Fibroblast of skin of back (primary cell): ENCODE measurements around the gene RNFT1. TPM values are rescaled to one million over a fixed set of nuclear protein-coding genes. Genes with fewer than 3 reads are reported as not detected.
"Not testable (repeated sequence)": the region's sequence is repeated elsewhere in the genome, so short reads cannot be mapped to it uniquely, and the experiment has no call there.

Experiments used
- DNase-seq: peaks from one replicate; pipeline ENCODE4 v3.0.0-alpha.2; 2013
- polyA plus RNA-seq, 2 experiments: library from polyadenylated mRNA; unstranded; fragments of 120-200 nt; gene quantifications; one replicate each; pipeline ENCODE4 v1.2.1, GENCODE V29; 2013; ENCODE audit not compliant: insufficient read length in 2 of 2

Gene RNFT1
- polyA plus RNA-seq (2013, experiment 1 of 2; ENCODE audit: insufficient read length), result 8.2 TPM
- polyA plus RNA-seq (2013, experiment 2 of 2; ENCODE audit: insufficient read length), result 6.5 TPM

DNA sequence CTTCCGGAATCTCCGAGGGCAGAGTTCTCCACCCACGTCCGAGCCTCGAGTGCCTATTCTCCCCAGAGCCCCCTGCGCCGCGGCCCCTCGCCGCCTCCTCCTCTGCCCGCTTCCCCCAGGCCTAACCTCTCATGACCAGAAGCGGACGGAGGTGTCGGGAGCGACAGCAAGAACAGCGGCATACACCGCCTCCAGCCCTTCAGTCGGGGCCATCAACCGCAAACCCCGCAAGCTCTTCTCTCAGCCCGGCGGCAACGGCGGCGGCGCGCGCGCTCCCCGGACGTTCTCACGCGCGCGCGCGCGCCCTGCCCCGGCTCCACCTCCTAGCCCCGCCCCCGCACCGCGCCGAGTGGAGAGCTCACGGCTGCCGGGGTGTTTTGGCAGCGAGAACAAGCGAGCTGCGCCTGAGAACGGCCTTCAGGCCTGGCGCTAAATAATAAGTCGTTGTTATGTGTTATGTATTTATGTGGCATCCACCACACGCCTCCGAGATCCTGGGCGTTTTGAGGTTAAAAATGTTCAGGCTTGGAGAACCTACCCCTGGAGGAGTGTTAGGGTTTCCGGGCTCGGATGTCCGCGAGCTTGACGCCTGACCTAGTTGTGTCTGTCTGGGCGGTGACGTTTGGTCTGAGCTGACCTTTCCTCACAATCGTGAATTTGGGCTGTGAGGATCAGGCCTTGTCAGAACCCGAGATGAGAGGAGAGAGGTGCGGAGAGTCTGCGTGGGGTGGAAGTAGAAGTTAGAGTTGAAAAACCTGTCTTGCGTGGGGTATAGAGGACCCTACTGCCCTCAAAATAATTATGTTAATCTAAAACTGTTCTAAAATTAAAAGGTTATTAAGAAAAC is at the start of gene RNFT1:
Gene RNFT1, minus strand, starts transcription at position 259 of the 847 bp plus-strand sequence. Its CDS starts 77 bp downstream, at position 182.
- peak; percentile 82 for DNase-seq

DNA sequence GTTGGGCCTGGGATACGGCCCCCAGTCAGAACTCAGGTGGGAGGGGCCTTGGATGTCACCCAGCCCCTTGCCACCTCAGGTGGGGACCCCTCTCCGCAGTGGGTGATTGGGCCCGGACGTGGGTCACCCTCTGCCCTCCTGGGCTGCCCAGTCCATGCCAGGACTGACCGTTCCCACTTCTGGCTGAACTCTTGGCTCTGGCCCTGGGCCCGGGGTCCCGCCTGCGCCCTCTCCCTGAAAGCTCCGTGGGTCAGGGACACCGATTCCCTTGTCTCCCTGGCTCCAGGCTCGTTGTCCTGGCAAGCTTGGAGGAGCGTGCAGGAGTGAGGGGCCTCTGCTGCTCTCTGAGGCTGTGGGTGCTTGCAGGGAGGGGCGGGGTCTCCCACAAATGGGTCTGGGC is 44.8 kb upstream of the RNFT1 start:
- DNase-seq, result not testable (repeated sequence)

GRCh38 chr17:60008377-60008776 is 43.8 kb upstream of the RNFT1 start:
- not testable (repeated sequence) for DNase-seq

- DNase-seq, result no peak
Measured at GRCh38 chr17:60006160-60006559, 41.6 kb upstream of the RNFT1 start.

- DNase-seq, result not testable (repeated sequence)
Measured at GRCh38 chr17:60004561-60004960, 40.0 kb upstream of the RNFT1 start.

DNA sequence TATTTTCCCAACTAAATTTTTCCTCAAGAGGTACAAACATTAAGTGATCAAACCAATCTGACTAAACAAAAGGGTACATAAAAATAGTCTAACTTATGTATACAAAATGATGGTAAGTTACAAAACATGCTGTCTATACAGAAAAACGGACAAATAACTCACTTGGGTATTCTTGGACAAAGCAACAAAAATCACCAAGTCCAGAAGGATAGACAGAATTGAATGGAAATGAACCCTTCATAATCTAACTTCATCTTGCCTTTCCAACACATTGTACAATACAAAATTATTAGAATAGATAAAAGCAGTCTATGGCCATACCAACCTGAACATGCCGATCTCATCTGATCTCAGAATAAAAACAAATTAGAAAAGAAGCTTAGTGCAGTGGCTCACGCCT is 37.9 kb upstream of the RNFT1 start:
- not testable (repeated sequence) for DNase-seq

- DNase-seq, result not testable (repeated sequence)
Measured at GRCh38 chr17:59996608-59997007, 32.1 kb upstream of the RNFT1 start.

- DNase-seq, result not testable (repeated sequence)
Measured at GRCh38 chr17:59975166-59975565, 10.6 kb upstream of the RNFT1 start.

DNA sequence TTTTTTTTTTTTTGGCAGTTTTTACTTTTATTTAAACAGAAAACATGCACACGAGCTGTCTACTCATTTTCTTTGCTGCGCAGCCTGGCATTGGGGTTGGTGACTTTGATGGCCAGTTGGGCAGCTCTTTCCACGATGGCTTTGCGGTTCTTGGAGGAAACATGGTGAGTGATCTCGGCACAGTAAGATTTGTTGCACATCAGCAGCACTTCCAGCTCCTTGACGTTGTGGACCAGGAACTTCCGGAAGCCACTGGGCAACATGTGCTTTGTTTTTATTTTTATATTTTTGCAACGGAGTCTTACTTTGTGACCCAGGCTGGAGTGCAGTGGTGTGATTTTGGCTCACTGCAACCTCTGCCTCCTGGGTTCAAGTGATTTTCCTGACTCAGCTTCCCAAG is 8.9 kb upstream of the RNFT1 start:
- DNase-seq, result not testable (repeated sequence)

DNA sequence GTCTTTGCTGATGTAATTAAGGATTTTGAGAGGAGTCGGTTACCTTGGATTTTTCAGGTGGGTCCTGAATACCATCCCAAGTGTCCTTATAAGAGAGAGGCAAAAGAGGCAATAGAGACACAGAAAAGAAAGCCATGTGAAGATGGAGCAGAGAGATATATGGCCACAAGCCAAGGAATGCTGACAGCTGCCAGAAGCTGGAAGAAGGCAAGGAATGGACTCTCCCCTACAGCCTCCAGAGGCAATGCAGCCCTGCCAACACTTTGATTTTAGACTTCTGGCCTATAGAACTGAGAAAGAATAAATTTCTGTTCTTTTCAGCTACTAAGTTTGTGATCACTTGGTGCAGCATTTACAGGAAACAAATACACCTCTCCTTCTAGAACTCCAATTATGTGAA is 8.2 kb upstream of the RNFT1 start:
- peak; percentile 23 for DNase-seq

GRCh38 chr17:59971771-59972170 is 7.2 kb upstream of the RNFT1 start:
- not testable (repeated sequence) for DNase-seq

- DNase-seq, result peak; percentile 61
Measured at GRCh38 chr17:59963738-59964481, 630 bp downstream of the RNFT1 start.

DNA sequence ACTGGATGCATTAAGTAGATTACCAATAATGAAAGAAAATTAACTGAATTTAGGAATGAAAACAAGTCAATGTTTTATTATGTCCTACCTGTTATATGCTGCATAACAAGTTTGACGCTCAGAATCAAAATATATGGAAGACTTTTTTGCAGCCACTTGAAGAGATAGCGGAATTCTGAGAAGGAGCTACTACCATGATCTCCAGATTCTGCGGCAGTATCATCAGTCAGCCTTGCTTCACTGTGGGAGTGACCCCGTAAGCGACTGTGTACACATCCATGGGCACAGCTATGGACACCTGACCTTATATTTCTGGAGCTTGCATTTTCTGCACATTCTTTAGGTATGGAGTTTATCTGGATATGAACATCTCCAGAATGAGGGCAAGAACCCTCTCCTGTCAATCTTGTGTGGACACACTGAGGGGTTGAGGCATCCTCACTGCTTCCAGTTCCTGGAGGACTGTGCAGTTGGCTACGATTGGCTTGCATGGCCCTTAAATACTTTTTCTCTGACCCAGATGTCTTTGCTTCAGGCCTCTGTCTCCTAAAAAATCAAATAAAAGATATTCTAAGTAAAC is 1.7 kb downstream of the RNFT1 start:
- DNase-seq, result no peak

DNA sequence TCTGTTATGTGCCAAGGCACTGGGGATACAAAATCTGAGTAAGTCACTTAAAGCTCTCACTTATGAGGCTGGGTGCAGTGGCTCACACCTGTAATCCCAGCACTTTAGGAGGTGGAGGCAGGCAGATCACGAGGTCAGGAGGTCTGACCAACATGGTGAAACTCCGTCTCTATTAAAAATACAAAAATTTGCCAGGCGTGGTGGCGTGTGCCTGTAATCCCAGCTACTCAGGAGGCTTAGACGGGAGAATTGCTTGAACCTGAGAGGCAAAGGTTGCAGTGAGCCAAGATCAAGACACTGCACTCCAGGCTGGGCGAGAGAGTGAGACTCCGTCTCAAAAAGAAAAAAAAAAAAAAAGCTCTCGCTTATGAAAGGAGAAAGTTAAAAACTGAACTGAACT is 5.0 kb downstream of the RNFT1 start:
- not testable (repeated sequence) for DNase-seq

DNA sequence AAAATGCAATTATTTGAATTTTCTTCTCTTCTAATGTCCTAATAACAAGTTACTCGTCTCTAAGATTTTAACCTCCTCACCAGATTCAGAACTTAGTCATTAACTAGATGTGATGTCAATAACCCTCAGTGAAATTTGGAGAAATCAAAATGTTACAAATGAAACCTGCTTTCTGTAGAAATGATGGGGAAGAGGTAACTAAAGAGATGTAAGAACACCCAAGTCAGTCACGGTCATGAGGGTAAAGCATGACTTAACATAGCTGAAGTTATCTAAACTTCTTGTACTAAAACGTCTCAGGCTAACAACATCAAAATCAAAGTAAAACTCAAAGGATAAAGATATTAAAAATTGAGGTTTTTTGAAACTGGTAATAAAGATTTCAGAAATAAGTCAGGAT is 9.7 kb downstream of the RNFT1 start:
- DNase-seq, result no peak

DNA sequence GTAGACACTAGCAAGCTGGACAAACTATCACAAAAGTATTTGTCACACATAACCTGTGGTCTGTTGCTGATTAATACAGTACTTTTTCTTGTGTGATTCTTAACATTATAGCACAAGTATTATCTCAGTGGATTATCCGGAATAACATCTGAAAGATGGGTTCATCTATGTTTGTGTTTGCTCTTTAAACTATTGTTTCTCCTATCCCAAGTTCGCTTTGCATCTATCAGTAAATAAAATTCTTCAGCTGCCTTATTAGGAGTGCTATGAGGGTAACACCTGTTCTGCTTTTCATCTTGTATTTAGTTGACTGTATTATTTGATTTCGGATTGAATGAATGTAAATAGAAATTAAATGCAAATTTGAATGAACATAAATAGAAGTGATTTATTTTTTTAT is 14.5 kb downstream of the RNFT1 start:
- no peak for DNase-seq

- not testable (repeated sequence) for DNase-seq
Measured at GRCh38 chr17:59947310-59947709, 17.2 kb downstream of the RNFT1 start.

GRCh38 chr17:59946433-59946832 is 18.1 kb downstream of the RNFT1 start:
- DNase-seq, result not testable (repeated sequence)

DNA sequence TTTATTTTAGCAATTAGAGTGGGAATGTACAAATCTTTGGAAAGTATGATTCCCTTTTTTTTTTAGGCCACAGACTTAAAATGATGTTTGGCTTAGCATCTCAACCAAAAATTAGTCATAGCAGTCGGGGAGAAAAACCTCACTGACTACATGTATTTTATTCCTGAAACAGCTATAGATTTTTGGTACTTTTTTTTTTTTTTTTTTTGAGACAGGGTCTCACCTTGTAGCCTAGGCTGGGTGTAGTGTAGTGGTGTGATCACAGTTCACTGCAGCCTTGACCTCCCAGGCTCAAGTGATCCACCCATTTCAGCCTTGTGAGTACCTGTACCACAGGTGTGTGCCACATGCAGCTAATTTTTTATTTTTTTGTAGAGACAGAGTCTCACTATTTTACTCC is 23.4 kb downstream of the RNFT1 start:
- no peak for DNase-seq

- not testable (repeated sequence) for DNase-seq
Measured at GRCh38 chr17:59940697-59941096, 23.8 kb downstream of the RNFT1 start.

DNA sequence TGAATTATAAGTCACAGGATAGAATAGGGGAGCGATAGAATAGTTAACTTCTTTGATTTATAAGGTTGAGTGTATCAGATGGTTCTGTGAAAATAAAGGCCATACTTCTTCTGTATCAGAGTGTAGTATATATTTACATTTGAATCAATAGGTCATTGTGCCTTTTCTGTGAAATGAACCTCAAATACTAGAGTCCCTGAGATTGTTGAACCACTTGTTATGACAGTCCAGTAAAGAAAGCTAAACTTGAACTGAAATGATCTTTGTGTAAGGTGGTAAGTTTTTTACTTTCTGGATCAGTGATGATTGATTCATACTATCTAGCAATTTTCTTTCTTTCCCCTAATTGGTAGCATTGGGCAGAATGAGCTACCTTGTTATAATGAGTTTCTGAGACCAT is 31.2 kb downstream of the RNFT1 start:
- not testable (repeated sequence) for DNase-seq

DNA sequence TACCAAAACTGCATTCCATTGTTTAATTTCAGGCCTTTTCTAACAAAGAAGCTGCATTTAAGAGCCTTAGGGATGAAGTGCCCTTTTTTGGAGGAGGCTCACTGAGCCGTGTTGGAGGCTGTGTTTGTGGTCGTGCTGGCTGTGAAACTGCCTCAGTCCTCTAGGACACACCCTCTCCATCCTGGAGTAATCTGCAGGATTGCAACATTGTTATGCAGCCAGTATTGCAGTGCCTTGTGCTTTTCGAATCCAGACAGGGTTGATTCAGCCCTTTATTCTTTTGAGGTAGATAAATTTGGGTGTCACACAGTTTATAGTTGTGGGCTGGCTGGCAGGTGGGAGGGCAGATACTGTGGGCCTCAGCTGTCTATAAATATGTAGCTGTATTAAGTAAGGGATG is 33.8 kb downstream of the RNFT1 start:
- DNase-seq, result not testable (repeated sequence)

GRCh38 chr17:59930121-59930520 is 34.4 kb downstream of the RNFT1 start:
- not testable (repeated sequence) for DNase-seq
